CD4-positive, alpha-beta T cell treated with Interleukin-21 for 1 hour (primary cell): Measurements from ENCODE around the gene RNF150.
A peak's percentile ranks its signal among the peaks of the same experiment; 100 is the strongest.

ENCODE experiments used
- DNase-seq: peaks from one replicate; pipeline ENCODE4 v3.0.0-alpha.2; 2020

Gene RNF150

DNA sequence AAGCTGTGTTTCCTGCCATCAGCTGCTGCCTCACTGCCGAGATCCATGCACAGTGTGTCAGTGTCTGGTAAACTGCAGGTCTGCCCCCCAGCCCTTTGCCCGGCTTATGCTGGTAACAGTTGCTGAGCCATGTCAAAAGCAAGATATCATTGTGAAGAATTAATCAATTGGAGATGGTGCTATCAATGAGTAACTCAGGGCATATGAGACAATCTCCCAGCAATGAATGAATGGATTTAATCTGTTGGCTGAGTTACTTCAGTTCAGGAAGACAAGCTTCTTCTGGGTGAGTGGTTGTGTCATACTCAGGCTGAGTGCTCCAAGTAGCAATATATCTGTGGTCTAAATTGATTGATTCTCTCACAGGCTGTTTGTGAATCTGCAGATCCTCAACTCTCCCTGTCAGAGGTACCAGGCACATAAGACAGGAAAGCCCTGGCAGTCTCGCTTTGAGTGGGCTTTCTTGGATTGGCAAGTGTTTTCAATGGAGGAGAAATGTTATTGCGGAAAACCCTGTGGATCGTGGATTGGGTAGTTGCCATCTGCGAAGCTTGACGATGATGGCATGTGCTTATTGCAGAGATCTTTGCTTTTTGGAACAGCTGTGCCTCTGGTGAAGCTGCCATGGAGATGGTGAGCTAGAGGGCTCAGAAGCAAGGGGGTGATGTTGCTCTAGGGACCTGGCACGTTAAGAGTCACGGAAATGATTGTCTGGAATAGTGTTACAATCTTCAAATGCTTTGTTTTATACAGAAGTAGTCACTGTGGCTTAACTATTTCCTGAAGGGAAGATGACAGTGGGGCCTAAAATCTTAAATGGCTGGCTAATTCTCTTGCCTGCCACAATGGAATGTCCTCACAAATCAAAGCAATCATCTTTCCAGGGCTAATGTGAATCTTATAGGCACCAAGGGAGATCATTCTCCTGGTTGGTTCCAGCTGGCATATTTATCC lies 229.5 kb downstream of the RNF150 start:
- no peak for DNase-seq

GRCh38 chr4:140901736-140902336 lies 231.4 kb downstream of the RNF150 start:
- no peak for DNase-seq

- DNase-seq, result no peak
Measured at GRCh38 chr4:140893939-140894338, 239.3 kb downstream of the RNF150 start.

- no peak for DNase-seq
Measured at GRCh38 chr4:140888054-140888453, 245.2 kb downstream of the RNF150 start.

DNA sequence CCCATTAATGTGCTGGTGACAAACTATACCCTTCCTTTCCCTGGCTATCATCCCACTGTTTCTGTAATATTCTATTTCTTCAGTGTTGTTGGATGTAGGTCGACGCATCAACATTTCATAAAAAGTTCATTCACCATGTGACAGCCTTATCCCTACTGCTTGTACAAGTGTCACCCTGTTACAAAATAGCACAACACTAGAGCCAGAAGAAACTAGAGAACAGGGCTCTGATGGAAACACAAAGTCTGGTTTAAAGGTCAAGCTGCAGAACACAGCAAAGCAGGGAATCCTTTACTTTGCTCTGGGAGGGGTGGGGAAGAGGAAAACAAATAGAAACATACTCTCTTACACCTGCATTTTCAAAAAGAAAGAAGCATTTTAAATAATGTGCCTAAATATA lies 245.8 kb downstream of the RNF150 start:
- no peak for DNase-seq

GRCh38 chr4:140884431-140885058 lies 248.7 kb downstream of the RNF150 start:
- peak; percentile 13 for DNase-seq

- no peak for DNase-seq
Measured at GRCh38 chr4:140877781-140878180, 255.5 kb downstream of the RNF150 start.

DNA sequence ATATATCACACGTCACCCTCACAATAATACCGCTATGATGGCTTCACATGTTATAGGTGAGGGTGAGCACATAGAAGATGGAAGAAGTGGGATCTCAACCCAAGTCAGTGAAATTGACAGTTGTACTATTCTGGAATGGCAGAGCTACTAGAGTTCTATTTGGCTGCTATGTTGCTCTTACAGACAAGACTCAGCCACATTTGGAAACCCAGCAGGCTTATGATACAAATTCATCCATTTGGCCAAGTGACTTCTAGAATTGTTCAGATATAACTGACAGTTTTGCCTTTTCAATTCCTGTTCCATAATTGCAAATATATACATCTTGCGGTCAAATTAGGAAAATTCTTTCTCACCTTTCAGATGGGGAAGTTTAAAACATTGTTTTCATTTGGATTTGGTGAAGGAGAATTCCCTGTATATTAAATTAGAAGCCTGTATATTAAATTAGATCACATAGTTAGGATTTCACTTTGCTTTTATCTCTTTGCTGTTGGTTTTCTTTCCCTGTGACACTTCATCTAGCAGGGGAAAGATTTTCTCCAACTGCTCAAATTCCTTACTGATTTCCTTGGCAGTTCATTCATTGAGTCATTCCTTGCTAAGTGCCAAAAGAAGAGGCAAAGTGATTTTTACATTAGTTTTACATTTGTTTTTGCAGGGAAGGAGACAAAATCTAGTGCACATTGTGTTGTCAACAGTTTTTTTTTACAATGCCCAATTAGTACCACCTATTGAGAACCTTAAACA lies 256.5 kb downstream of the RNF150 start:
- no peak for DNase-seq

- no peak for DNase-seq
Measured at GRCh38 chr4:140875746-140876452, 257.4 kb downstream of the RNF150 start.

DNA sequence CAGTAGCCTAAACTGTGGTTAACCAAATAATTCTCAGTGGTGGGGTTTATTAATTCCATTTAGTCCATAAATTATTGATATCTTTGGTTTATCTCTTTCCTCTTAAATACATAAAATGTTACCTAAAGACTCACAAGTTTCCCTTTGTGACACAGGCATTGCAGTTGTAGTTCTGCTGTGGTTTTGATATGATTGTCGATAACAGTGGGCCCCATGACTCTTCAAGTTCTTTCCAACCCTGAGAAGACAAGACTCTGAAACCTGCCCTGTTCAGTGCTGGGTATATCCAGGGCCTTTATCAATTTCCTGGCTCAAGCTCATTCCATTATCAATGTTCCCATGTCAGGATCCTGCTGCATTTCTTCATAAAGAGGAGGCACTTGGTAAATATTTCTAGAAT lies 259.2 kb downstream of the RNF150 start:
- no peak for DNase-seq

DNA sequence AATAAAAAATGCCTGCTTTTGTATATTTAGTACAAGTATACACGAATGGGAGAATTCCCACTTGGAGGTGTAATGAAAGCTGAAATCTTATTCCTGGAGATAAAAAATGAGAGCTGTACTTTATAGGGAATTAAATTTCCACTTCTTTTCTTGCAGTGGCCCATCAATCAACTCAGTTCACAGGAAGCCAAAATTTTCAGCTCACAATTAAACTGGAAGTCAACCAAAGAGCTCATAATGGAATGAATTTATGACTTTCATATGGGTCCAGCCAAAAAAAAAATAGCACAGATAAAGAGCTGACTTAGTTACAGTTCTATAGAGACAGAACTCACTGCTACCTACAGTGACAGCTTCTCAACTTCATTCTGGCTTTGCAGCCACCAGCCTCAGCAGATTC lies 261.9 kb downstream of the RNF150 start:
- no peak for DNase-seq

GRCh38 chr4:140870427-140870826 lies 262.8 kb downstream of the RNF150 start:
- DNase-seq, result no peak

DNA sequence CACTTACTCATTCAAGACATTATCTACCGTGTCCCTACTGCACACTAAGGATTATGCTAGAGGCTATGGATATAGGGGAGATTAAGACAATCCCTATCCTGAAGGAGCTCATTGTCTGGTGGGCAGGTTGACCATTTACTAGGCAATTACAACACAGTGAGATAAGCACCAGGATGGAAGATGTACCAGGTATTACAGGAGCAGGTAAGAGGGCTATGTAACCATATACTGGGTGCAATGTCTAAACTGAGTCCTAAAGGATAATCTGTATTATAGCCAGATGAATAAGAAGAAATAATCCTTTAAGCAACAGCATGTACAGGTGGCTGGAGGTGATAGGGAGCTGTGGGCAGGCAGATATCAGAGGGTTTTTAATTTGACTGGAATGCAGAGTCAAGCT lies 263.8 kb downstream of the RNF150 start:
- DNase-seq, result no peak

- DNase-seq, result no peak
Measured at GRCh38 chr4:140867356-140867755, 265.9 kb downstream of the RNF150 start.

GRCh38 chr4:140866492-140867005 lies 266.7 kb downstream of the RNF150 start:
- no peak for DNase-seq

- no peak for DNase-seq
Measured at GRCh38 chr4:140865253-140866217, 267.7 kb downstream of the RNF150 start.

- DNase-seq, result no peak
Measured at GRCh38 chr4:140863197-140863596, 270.1 kb downstream of the RNF150 start.

GRCh38 chr4:140862177-140862442 lies 271.2 kb downstream of the RNF150 start:
- no peak for DNase-seq

DNA sequence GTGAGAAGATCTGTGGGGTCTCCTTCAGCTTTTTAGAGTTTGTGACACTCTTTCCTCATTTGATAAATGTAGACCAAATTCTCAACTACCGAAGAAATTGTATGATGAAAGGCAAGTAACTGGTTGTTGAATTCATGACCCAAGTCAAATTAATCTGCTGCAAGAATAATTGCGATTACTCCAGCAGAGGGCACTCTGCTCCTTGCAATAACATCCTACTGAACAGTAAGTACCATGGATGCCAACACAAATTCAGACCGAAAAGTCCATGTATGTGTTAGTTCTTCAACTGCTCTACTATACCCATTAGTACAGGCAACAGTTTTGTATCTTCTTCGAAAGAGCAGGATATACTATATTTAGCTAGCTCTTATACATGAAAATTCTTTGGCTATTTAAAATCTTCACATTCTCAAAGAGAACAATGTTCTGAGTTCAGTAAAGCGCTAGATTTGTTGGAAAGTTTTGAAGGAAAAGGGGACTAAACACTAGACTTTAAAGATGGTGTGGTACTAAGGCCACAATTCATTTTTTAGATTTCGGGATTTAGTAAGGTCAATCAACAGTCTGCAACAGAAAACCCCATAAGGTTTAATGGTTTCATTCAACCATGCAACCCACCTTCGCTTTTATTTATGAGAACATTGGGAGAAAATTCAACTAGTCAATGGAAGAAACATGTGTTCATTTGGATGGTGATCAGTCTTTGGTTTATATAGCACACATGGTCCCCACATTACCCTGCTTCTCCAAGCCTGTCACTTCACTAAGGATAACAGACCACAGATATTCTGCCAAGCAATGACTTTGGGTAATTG lies 271.7 kb downstream of the RNF150 start:
- DNase-seq, result peak; percentile 55

GRCh38 chr4:140858897-140859296 lies 274.4 kb downstream of the RNF150 start:
- no peak for DNase-seq
